CD4-positive, alpha-beta T cell treated with Interleukin-17A for 1 hour (primary cell): ENCODE measurements around the gene BTAF1.
A peak's percentile ranks its signal among the peaks of the same experiment; 100 is the strongest.

Experiments
- DNase-seq: peaks from one replicate; pipeline ENCODE4 v3.0.0-alpha.2; 2020

Gene BTAF1

GRCh38 chr10:91923371-91924211 is at the start of gene BTAF1:
TSS of gene BTAF1 (plus strand) at chr10:91923770. CDS start at chr10:91924077, 307 bp downstream.
- DNase-seq, result peak; percentile 93

GRCh38 chr10:91875156-91875555 is 48.4 kb upstream of the BTAF1 start:
- no peak for DNase-seq

- DNase-seq, result no peak
Measured at GRCh38 chr10:91875779-91876178, 47.8 kb upstream of the BTAF1 start.

- DNase-seq, result no peak
Measured at GRCh38 chr10:91879515-91880170, 43.9 kb upstream of the BTAF1 start.

GRCh38 chr10:91880310-91880709 is 43.3 kb upstream of the BTAF1 start:
- DNase-seq, result no peak

- no peak for DNase-seq
Measured at GRCh38 chr10:91883549-91884444, 39.8 kb upstream of the BTAF1 start.

- no peak for DNase-seq
Measured at GRCh38 chr10:91884536-91884935, 39.0 kb upstream of the BTAF1 start.

GRCh38 chr10:91885362-91886079 is 38.0 kb upstream of the BTAF1 start:
- no peak for DNase-seq

GRCh38 chr10:91886954-91887271 is 36.7 kb upstream of the BTAF1 start:
- DNase-seq, result no peak

- peak; percentile 17 for DNase-seq
Measured at GRCh38 chr10:91887272-91888076, 36.1 kb upstream of the BTAF1 start.

GRCh38 chr10:91891125-91892001 is 32.2 kb upstream of the BTAF1 start:
- DNase-seq, result no peak

GRCh38 chr10:91893051-91893450 is 30.5 kb upstream of the BTAF1 start:
- no peak for DNase-seq

GRCh38 chr10:91894261-91894685 is 29.3 kb upstream of the BTAF1 start:
- peak; percentile 13 for DNase-seq

GRCh38 chr10:91896212-91896756 is 27.3 kb upstream of the BTAF1 start:
- no peak for DNase-seq

- no peak for DNase-seq
Measured at GRCh38 chr10:91897421-91897820, 26.1 kb upstream of the BTAF1 start.

- DNase-seq, result peak; percentile 70
Measured at GRCh38 chr10:91901784-91902677, 21.5 kb upstream of the BTAF1 start.

- DNase-seq, result no peak
Measured at GRCh38 chr10:91907033-91907594, 16.5 kb upstream of the BTAF1 start.

GRCh38 chr10:91907914-91908336 is 15.6 kb upstream of the BTAF1 start:
- DNase-seq, result no peak
